Adrenal gland (tissue), 5 donors: ENCODE results near the gene TSPEAR.

Source experiments
- CTCF ChIP-seq, 6 experiments: fragments of 450-650 bp in 4 of 6; fragments of 200-600 bp in 2 of 6; sonication (generic) in 1 of 6; IDR thresholded peaks; 1 replicate in 5 of 6; 2 replicates in 1 of 6; pipeline versions ENCODE4 v1.5.1 to v1.8.0; 2016 to 2021; ENCODE audit warnings: antibody characterized with exemption in 6 of 6, mild to moderate bottlenecking in 2 of 6, moderate library complexity in 1 of 6
- POLR2A ChIP-seq, 2 donors: fragments of 450-650 bp; IDR thresholded peaks; one replicate each; pipeline ENCODE4 v1.6.1; 2017; ENCODE audit warnings: antibody characterized with exemption in 2 of 2, mild to moderate bottlenecking in 2 of 2, moderate library complexity in 1 of 2
- donor health status: DM: no; HTN: no; CAD: no.

GRCh38 chr21:44636209-44637017 is 75.0 kb downstream of the TSPEAR start:
- TF ChIP-seq POLR2A (IDR thresholded peaks at IDR 0.05) (no peak), CTCF (IDR thresholded peaks at IDR 0.05) (no peak)
